H1 (cell line): ENCODE measurements around the gene FAM53C. TPM values are rescaled to one million over a fixed set of nuclear protein-coding genes. Genes with fewer than 3 reads are reported as not detected.
A peak's percentile ranks its signal among the peaks of the same experiment; 100 is the strongest.

ENCODE experiments used
- CREB1 ChIP-seq: IDR thresholded peaks from 2 replicates; pipeline ENCODE4 v1.6.1; 2012; ENCODE audit warnings: inconsistent platforms
- EGR1 ChIP-seq: IDR thresholded peaks from 2 replicates; pipeline ENCODE4 v1.6.1; 2011; ENCODE audit warnings: low read depth, low read length, borderline replicate concordance
- MAFK ChIP-seq: IDR thresholded peaks from 2 replicates; pipeline ENCODE4 v1.6.1; 2012; ENCODE audit warnings: low read depth, mild to moderate bottlenecking, improper control_type of control experiment, low read length
- POLR2AphosphoS5 ChIP-seq: IDR thresholded peaks from 2 replicates; pipeline ENCODE4 v1.6.1; 2011; ENCODE audit warnings: low read depth, low read length
- POU5F1 ChIP-seq: IDR thresholded peaks from 2 replicates; pipeline ENCODE4 v1.6.1; 2011; ENCODE audit warnings: low read depth, mild to moderate bottlenecking, low read length, moderate library complexity
- RAD21 ChIP-seq, 2 experiments: IDR thresholded peaks in 1 of 2; conservative IDR thresholded peaks in 1 of 2; 2 replicates each; pipeline ENCODE4 v1.6.1; 2011; ENCODE audit warnings: low read depth in 2 of 2, low read length in 2 of 2, improper control_type of control experiment in 1 of 2, inconsistent platforms in 1 of 2, mild to moderate bottlenecking in 1 of 2, moderate library complexity in 1 of 2
- RBBP5 ChIP-seq: IDR thresholded peaks from 2 replicates; pipeline ENCODE4 v1.7.1; 2012; ENCODE audit warnings: low read depth, mild to moderate bottlenecking, inconsistent platforms, low read length, moderate library complexity, borderline replicate concordance
- RXRA ChIP-seq: IDR thresholded peaks from 2 replicates; pipeline ENCODE4 v1.6.1; 2011; ENCODE audit warnings: low read depth, mild to moderate bottlenecking, low read length, moderate library complexity; ENCODE audit not compliant: insufficient read depth
- SIN3A ChIP-seq, 2 experiments: IDR thresholded peaks in 1 of 2; conservative IDR thresholded peaks in 1 of 2; 2 replicates each; pipeline ENCODE4 v1.6.1; 2011 to 2012; ENCODE audit warnings: low read length in 2 of 2, improper control_type of control experiment in 1 of 2, low read depth in 1 of 2, mild to moderate bottlenecking in 1 of 2
- SIRT6 ChIP-seq: IDR thresholded peaks from one replicate; pipeline ENCODE4 v1.7.1; 2012; ENCODE audit warnings: low read length, inconsistent platforms
- SRF ChIP-seq: IDR thresholded peaks from 2 replicates; pipeline ENCODE4 v1.6.1; 2011; ENCODE audit warnings: mild to moderate bottlenecking, low read depth, low read length, moderate library complexity
- TAF1 ChIP-seq: IDR thresholded peaks from 2 replicates; pipeline ENCODE4 v1.6.1; 2011; ENCODE audit warnings: mild to moderate bottlenecking, low read depth, low read length
- TCF12 ChIP-seq: IDR thresholded peaks from 2 replicates; pipeline ENCODE4 v1.6.1; 2011; ENCODE audit warnings: low read depth, mild to moderate bottlenecking, low read length
- polyA plus RNA-seq, 7 experiments: library from polyadenylated mRNA; depleted of rRNA in 3 of 7; stranded (reverse) in 5 of 7; unstranded in 2 of 7; fragments of >200 nt in 5 of 7; fragments of 200-250 nt in 2 of 7; gene quantifications; 1 replicate in 5 of 7; 2 replicates in 1 of 7; 4 replicates in 1 of 7; pipeline versions ENCODE4 v1.2.1 to v1.2.3, GENCODE V29; 2011 to 2013; ENCODE audit warnings: missing spikeins in 2 of 7, mixed read lengths in 2 of 7
- total RNA-seq: library from RNA; stranded (reverse); fragmentation: NEBNext Ultra II Directional; extraction: Animal tissue kit (Norgen Biotek cat#: 25700); gene quantifications from 2 replicates; pipeline ENCODE4 v1.2.1, GENCODE V29; 2021
- TF ChIP-seq, protein P1 (sequence below): IDR thresholded peaks from 2 replicates; pipeline ENCODE4 v1.6.1; 2012; ENCODE audit warnings: low read length, inconsistent platforms
- TF ChIP-seq, protein P2 (sequence below), 3 experiments: IDR thresholded peaks; 1 replicate in 2 of 3; 2 replicates in 1 of 3; pipeline versions ENCODE4 v1.5.1 to v1.6.1; 2011; ENCODE audit warnings: low read length in 3 of 3, mild to moderate bottlenecking in 3 of 3, inconsistent platforms in 2 of 3, low read depth in 1 of 3, moderate library complexity in 1 of 3; ENCODE audit not compliant: insufficient read depth in 1 of 3; ENCODE audit errors: control extremely low read depth in 1 of 3
- TF ChIP-seq, protein P3 (sequence below): IDR thresholded peaks from 2 replicates; pipeline ENCODE4 v1.6.1; 2011; ENCODE audit warnings: low read depth, mild to moderate bottlenecking, low read length; ENCODE audit not compliant: insufficient read depth
- TF ChIP-seq, protein P4 (sequence below): IDR thresholded peaks from 2 replicates; pipeline ENCODE4 v1.6.1; 2011; ENCODE audit warnings: low read length, improper control_type of control experiment

The FAM53C gene
- total and polyA plus RNA-seq, 2 of the 8 experiments (the other 6 are each of a cell fraction or from before 2014, with no cell fraction given), result 57.6 to 75.3 TPM

DNA sequence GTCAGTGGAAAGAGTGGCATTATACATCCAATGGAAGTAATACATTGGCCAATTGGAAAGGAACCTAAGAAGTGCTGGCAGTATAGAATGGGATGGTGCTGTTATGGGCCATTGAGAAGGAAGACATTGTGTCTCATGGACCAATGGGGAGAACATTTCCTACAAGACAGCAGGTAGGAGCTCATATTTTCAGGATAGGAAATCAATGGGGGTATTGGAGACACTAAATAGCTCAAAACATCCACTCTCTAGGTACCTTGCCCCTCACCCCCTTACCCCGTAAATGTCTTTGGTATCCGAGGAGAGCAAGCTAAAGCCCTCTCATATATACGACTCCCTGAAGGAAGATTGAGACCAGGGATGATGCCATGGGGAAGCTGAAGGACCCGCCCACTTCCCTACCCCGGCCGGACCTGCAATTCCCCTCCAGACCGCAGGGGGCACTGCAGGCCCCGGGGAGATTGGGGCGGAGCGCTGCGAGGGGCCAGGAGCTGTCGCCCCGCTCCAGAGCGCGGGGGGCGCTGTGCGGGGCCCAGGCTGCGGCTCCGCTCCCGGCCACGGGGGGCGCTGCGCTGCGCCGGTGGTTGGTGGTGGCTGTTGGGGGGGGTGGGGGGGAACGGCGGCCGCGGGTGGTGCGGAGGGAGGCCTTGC lies 14.1 kb downstream of the FAM53C start, which contains the start of gene KDM3B (continued):
- peak; percentile 67; the same call in 1 of the 2 replicates for TF ChIP-seq TCF12
- TF ChIP-seq SIRT6, result no peak
- no peak for TF ChIP-seq MAFK
- TF ChIP-seq SIN3A (conservative IDR thresholded peaks at IDR 0.05 in 1 of 2, IDR thresholded peaks at IDR 0.05 in 1 of 2; ENCODE audit: low read depth in 1 of 2, low read length in 2 of 2), result peak in 1 of 2 experiments; percentile 52; a peak in 2 of 4 replicates
- peak; percentile 66; the same call in 1 of the 2 replicates for TF ChIP-seq SRF
- TF ChIP-seq, protein P1, sequence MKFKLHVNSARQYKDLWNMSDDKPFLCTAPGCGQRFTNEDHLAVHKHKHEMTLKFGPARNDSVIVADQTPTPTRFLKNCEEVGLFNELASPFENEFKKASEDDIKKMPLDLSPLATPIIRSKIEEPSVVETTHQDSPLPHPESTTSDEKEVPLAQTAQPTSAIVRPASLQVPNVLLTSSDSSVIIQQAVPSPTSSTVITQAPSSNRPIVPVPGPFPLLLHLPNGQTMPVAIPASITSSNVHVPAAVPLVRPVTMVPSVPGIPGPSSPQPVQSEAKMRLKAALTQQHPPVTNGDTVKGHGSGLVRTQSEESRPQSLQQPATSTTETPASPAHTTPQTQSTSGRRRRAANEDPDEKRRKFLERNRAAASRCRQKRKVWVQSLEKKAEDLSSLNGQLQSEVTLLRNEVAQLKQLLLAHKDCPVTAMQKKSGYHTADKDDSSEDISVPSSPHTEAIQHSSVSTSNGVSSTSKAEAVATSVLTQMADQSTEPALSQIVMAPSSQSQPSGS, result peak; percentile 43; the same call in 1 of the 2 replicates
- TF ChIP-seq, protein P2, sequence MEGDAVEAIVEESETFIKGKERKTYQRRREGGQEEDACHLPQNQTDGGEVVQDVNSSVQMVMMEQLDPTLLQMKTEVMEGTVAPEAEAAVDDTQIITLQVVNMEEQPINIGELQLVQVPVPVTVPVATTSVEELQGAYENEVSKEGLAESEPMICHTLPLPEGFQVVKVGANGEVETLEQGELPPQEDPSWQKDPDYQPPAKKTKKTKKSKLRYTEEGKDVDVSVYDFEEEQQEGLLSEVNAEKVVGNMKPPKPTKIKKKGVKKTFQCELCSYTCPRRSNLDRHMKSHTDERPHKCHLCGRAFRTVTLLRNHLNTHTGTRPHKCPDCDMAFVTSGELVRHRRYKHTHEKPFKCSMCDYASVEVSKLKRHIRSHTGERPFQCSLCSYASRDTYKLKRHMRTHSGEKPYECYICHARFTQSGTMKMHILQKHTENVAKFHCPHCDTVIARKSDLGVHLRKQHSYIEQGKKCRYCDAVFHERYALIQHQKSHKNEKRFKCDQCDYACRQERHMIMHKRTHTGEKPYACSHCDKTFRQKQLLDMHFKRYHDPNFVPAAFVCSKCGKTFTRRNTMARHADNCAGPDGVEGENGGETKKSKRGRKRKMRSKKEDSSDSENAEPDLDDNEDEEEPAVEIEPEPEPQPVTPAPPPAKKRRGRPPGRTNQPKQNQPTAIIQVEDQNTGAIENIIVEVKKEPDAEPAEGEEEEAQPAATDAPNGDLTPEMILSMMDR (IDR thresholded peaks at IDR 0.05; ENCODE audit: control extremely low read depth in 1 of 3, insufficient read depth in 1 of 3, low read depth in 1 of 3, low read length in 3 of 3), result peak; percentile 99 to 100 (median 99)
- TF ChIP-seq, protein P3, sequence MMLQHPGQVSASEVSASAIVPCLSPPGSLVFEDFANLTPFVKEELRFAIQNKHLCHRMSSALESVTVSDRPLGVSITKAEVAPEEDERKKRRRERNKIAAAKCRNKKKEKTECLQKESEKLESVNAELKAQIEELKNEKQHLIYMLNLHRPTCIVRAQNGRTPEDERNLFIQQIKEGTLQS, result peak; percentile 72
- TF ChIP-seq RXRA, result peak; percentile 67; the same call in 1 of the 2 replicates
- no peak for TF ChIP-seq RBBP5
- TF ChIP-seq RAD21 (IDR thresholded peaks at IDR 0.05 in 1 of 2, conservative IDR thresholded peaks at IDR 0.05 in 1 of 2; ENCODE audit: low read depth in 2 of 2, low read length in 2 of 2), result peak; percentile 25 to 47; a peak in 3 of 4 replicates
- peak; percentile 71 for TF ChIP-seq TAF1
- 0 out of 2 replicates have a peak, but pooled peaks have one; percentile 41 for TF ChIP-seq POLR2AphosphoS5
- no peak for TF ChIP-seq POU5F1
- peak; percentile 60; the same call in 1 of the 2 replicates for TF ChIP-seq EGR1
- TF ChIP-seq, protein P4, sequence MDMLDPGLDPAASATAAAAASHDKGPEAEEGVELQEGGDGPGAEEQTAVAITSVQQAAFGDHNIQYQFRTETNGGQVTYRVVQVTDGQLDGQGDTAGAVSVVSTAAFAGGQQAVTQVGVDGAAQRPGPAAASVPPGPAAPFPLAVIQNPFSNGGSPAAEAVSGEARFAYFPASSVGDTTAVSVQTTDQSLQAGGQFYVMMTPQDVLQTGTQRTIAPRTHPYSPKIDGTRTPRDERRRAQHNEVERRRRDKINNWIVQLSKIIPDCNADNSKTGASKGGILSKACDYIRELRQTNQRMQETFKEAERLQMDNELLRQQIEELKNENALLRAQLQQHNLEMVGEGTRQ, result peak; percentile 23; the same call in 1 of the 2 replicates
- TF ChIP-seq CREB1, result peak; percentile 47; the same call in 1 of the 2 replicates
